ENCODE measurements around the gene SYPL2. TPM values are rescaled to one million over a fixed set of nuclear protein-coding genes. Genes with fewer than 3 reads are reported as not detected.

SYPL2 gene
- total RNA-seq (not detected), polyA plus RNA-seq (under 1 TPM in 1 of 2 donors, not detected in 1; 0.43 TPM), total RNA-seq (not detected)

GRCh38 chr1:109466452-109467300 is at the start of gene SYPL2:
TSS of gene SYPL2 (plus strand) at chr1:109466546. CDS start at chr1:109466844, 298 bp downstream.
- CTCF ChIA-PET = no interaction called here
- peak within 1 kb of the TSS in 3 of 9 donors; percentile 31 to 73 (median 67) for H3K27ac Mint-ChIP-seq

DNA sequence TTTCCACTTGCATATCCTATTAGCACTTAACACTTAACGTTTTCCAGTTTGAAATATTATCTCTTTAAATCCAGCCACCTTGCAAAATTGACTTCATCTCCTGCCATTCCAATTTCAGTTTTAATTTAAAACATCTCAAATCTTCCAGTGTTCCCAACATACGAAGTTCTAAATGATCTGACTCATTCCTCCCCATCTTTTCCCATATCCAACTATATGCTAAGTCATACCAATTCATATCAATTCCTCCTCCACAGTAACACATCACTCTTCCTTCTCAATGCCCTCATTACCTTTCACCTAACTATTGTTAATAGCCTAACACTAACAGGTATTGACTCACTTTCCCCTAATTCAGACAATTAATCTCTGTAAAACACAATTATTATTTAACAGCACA is 42.8 kb upstream of the SYPL2 start:
- Mint-ChIP-seq H3K27me3 (no peaks in the 10 kb centered on the region), H3K36me3 (peaks cover 0 to 23% (median 5%) of the 10 kb centered on the region in 5 donors), H3K4me1 (peaks cover 32 to 51% (median 40%) of the 10 kb centered on the region in 7 donors), H3K9me3 (no peaks in the 10 kb centered on the region), H3K27ac (peak overlapping the region; percentile 80 to 99 (median 98)), H3K4me3 (peak overlapping the region in 8 of 10 donors; percentile 1 to 98 (median 30))
- intact Hi-C loops (cut with micrococcal nuclease) = loop anchor here in 1 of 2 donors (10.0 kb wide), 1 partner anchor 459 kb away; the partner anchor contains the start of gene CLCC1
- DNase-seq (no peak), ATAC-seq (no peak)
- Histone ChIP-seq H3K27me3 (ENCODE audit: control insufficient read depth in 2 of 2, insufficient read depth in 2 of 2, low read length in 2 of 2) (no peaks in the 10 kb centered on the region), H3K9me3 (ENCODE audit: control insufficient read depth in 2 of 3, low read length in 3 of 3) (no peaks in the 10 kb centered on the region), H3K4me1 (ENCODE audit: control insufficient read depth in 2 of 2, insufficient read depth in 2 of 2, low read length in 2 of 2) (peaks cover 29 to 31% of the 10 kb centered on the region in 2 donors), H3K36me3 (ENCODE audit: control insufficient read depth in 2 of 3, insufficient read depth in 3 of 3, low read length in 3 of 3) (peaks cover 0 to 21% (median 17%) of the 10 kb centered on the region in 3 experiments), H3K27ac (ENCODE audit: low read depth, low read length) (peak overlapping the region; percentile 63), H3K4me3 (ENCODE audit: low read length) (no peak overlapping the region)
- CTCF ChIA-PET = interaction anchor here (0.7 to 1.2 kb wide), 2 partner anchors 109 to 354 kb away, joined by 4 to 5 read pairs; no protein-coding TSS in a partner anchor
- POLR2A ChIA-PET = no interaction called here

More at GRCh38 chr1:109466452-109467300, at the start of gene SYPL2:
- Histone ChIP-seq H3K4me3 (ENCODE audit: low read length) (peak within 1 kb of the TSS; percentile 44), H3K27ac (ENCODE audit: low read depth, low read length) (no peak within 1 kb of the TSS), H3K9me3 (ENCODE audit: control insufficient read depth in 2 of 3, low read length in 3 of 3) (no peaks in the 10 kb centered on the region), H3K36me3 (ENCODE audit: control insufficient read depth in 2 of 3, insufficient read depth in 3 of 3, low read length in 3 of 3) (no peaks in the 10 kb centered on the region), H3K4me1 (ENCODE audit: control insufficient read depth in 2 of 2, insufficient read depth in 2 of 2, low read length in 2 of 2) (peaks cover 0 to 3% of the 10 kb centered on the region in 2 donors), H3K27me3 (ENCODE audit: control insufficient read depth in 2 of 2, insufficient read depth in 2 of 2, low read length in 2 of 2) (peaks cover 11 to 16% of the 10 kb centered on the region in 2 donors)
- DNase-seq (peak in 1 of 9 donors; percentile 8), ATAC-seq (peak; percentile 40)
- H3K27me3 Mint-ChIP-seq = peaks cover 68 to 90% (median 78%) of the 10 kb centered on the region in 5 donors
- POLR2A ChIA-PET = no interaction called here
- peaks cover 0 to 11% (median 7%) of the 10 kb centered on the region in 7 donors for H3K4me1 Mint-ChIP-seq
- intact Hi-C loops (cut with micrococcal nuclease) = loop anchor here (5.0 kb wide), 1 partner anchor 39 kb away; the partner anchor contains the start of gene PSMA5 (in 2 of the 2)
- H3K36me3 Mint-ChIP-seq = no peaks in the 10 kb centered on the region
- no peaks in the 10 kb centered on the region for H3K9me3 Mint-ChIP-seq
- H3K4me3 Mint-ChIP-seq = peak within 1 kb of the TSS; percentile 45 to 89 (median 84)

- Histone ChIP-seq H3K36me3 (ENCODE audit: control insufficient read depth in 2 of 3, insufficient read depth in 3 of 3, low read length in 3 of 3) (peaks cover 0 to 8% (median 8%) of the 10 kb centered on the region in 3 experiments), H3K27me3 (ENCODE audit: control insufficient read depth in 2 of 2, insufficient read depth in 2 of 2, low read length in 2 of 2) (no peaks in the 10 kb centered on the region), H3K9me3 (ENCODE audit: control insufficient read depth in 2 of 3, low read length in 3 of 3) (no peaks in the 10 kb centered on the region), H3K4me3 (ENCODE audit: low read length) (peak overlapping the region; percentile 77), H3K4me1 (ENCODE audit: control insufficient read depth in 2 of 2, insufficient read depth in 2 of 2, low read length in 2 of 2) (peaks cover 29 to 31% of the 10 kb centered on the region in 2 donors), H3K27ac (ENCODE audit: low read depth, low read length) (peak overlapping the region; percentile 91)
- Mint-ChIP-seq H3K27ac (peak overlapping the region; percentile 80 to 99 (median 98)), H3K9me3 (no peaks in the 10 kb centered on the region), H3K27me3 (no peaks in the 10 kb centered on the region), H3K4me3 (peak overlapping the region; percentile 95 to 99 (median 98)), H3K4me1 (peaks cover 31 to 46% (median 37%) of the 10 kb centered on the region in 7 donors), H3K36me3 (peaks cover 0 to 20% (median 5%) of the 10 kb centered on the region in 5 donors)
- DNase-seq = peak in 8 of 9 donors; percentile 39 to 77 (median 70)
- intact Hi-C loops (cut with micrococcal nuclease) = loop anchor here (1.0 to 10.0 kb wide), 21 partner anchors 21 to 982 kb away; partner anchors contain the start of genes ATXN7L2 (in 2 of the 2), CLCC1 (in 2 of the 2), GNAI3 (in 2 of the 2) and PSRC1 (in 2 of the 2)
- POLR2A ChIA-PET = interaction anchor here (0.5 to 4.1 kb wide), 13 partner anchors 57 to 764 kb away, joined by 3 to 34 read pairs (median 5); partner anchors contain the start of genes ATXN7L2, CYB561D1, GNAI3 and PSRC1
- ATAC-seq = peak; percentile 54
- CTCF ChIA-PET = interaction anchor here (0.5 to 1.7 kb wide), 9 partner anchors 23 to 668 kb away, joined by 3 to 5 read pairs (median 4); partner anchors contain the start of gene CYB561D1
Measured at GRCh38 chr1:109425391-109426280, 40.7 kb upstream of the SYPL2 start.

- DNase-seq (peak; percentile 73 to 97 (median 95)), ATAC-seq (peak; percentile 96)
- Histone ChIP-seq H3K27me3 (ENCODE audit: control insufficient read depth in 2 of 2, insufficient read depth in 2 of 2, low read length in 2 of 2) (no peaks in the 10 kb centered on the region), H3K4me3 (ENCODE audit: low read length) (peak within 1 kb of the TSS; percentile 77), H3K4me1 (ENCODE audit: control insufficient read depth in 2 of 2, insufficient read depth in 2 of 2, low read length in 2 of 2) (peaks cover 27 to 29% of the 10 kb centered on the region in 2 donors), H3K36me3 (ENCODE audit: control insufficient read depth in 2 of 3, insufficient read depth in 3 of 3, low read length in 3 of 3) (no peaks in the 10 kb centered on the region), H3K27ac (ENCODE audit: low read depth, low read length) (peak within 1 kb of the TSS; percentile 91), H3K9me3 (ENCODE audit: control insufficient read depth in 2 of 3, low read length in 3 of 3) (no peaks in the 10 kb centered on the region)
- Mint-ChIP-seq H3K4me3 (peak within 1 kb of the TSS; percentile 95 to 99 (median 98)), H3K9me3 (no peaks in the 10 kb centered on the region), H3K27me3 (no peaks in the 10 kb centered on the region), H3K4me1 (peaks cover 29 to 46% (median 34%) of the 10 kb centered on the region in 7 donors), H3K27ac (peak within 1 kb of the TSS; percentile 80 to 99 (median 98)), H3K36me3 (peaks cover 0 to 20% (median 5%) of the 10 kb centered on the region in 5 donors)
- POLR2A ChIA-PET = interaction anchor here (0.5 to 4.1 kb wide), 11 partner anchors 56 to 757 kb away, joined by 3 to 34 read pairs (median 5); partner anchors contain the start of genes ATXN7L2, CYB561D1, GNAI3 and PSRC1
- intact Hi-C loops (cut with micrococcal nuclease) = loop anchor here (1.0 to 10.0 kb wide), 19 partner anchors 27 to 981 kb away; partner anchors contain the start of genes ATXN7L2 (in 2 of the 2), CLCC1 (in 2 of the 2), GNAI3 (in 2 of the 2) and SYPL2 (in 2 of the 2)
- CTCF ChIA-PET = interaction anchor here (0.5 to 1.7 kb wide), 4 partner anchors 64 to 667 kb away, joined by 3 to 5 read pairs (median 4); no protein-coding TSS in a partner anchor
Measured at GRCh38 chr1:109426281-109427170, 39.8 kb upstream of the SYPL2 start, which contains the start of gene PSMA5. TSS of gene PSMA5 (minus strand) at chr1:109426448. CDS start at chr1:109426330, 118 bp downstream.

GRCh38 chr1:109427171-109427467 is 39.2 kb upstream of the SYPL2 start:
- ChIA-PET POLR2A (interaction anchor here (0.6 to 4.1 kb wide), 5 partner anchors 56 to 757 kb away, joined by 3 to 34 read pairs (median 3); partner anchors contain the start of genes ATXN7L2 and SARS1), CTCF (no interaction called here)
- H3K4me1 Mint-ChIP-seq = peaks cover 25 to 41% (median 30%) of the 10 kb centered on the region in 7 donors
- H3K9me3 Mint-ChIP-seq = no peaks in the 10 kb centered on the region
- Histone ChIP-seq H3K27me3 (ENCODE audit: control insufficient read depth in 2 of 2, insufficient read depth in 2 of 2, low read length in 2 of 2) (no peaks in the 10 kb centered on the region), H3K36me3 (ENCODE audit: control insufficient read depth in 2 of 3, insufficient read depth in 3 of 3, low read length in 3 of 3) (no peaks in the 10 kb centered on the region), H3K4me1 (ENCODE audit: control insufficient read depth in 2 of 2, insufficient read depth in 2 of 2, low read length in 2 of 2) (peaks cover 25 to 26% of the 10 kb centered on the region in 2 donors), H3K4me3 (ENCODE audit: low read length) (peak overlapping the region; percentile 77), H3K27ac (ENCODE audit: low read depth, low read length) (peak overlapping the region; percentile 91), H3K9me3 (ENCODE audit: control insufficient read depth in 2 of 3, low read length in 3 of 3) (no peaks in the 10 kb centered on the region)
- H3K4me3 Mint-ChIP-seq = peak overlapping the region; percentile 95 to 99 (median 98)
- intact Hi-C loops (cut with micrococcal nuclease) = loop anchor here (2.0 to 10.0 kb wide), 7 partner anchors 40 to 980 kb away; partner anchors contain the start of genes CLCC1 (in 2 of the 2), SYPL2 (in 2 of the 2), LAMTOR5 (in 1 of the 2) and PRPF38B (in 1 of the 2)
- H3K36me3 Mint-ChIP-seq = peaks cover 0 to 16% (median 5%) of the 10 kb centered on the region in 5 donors
- H3K27me3 Mint-ChIP-seq = no peaks in the 10 kb centered on the region
- H3K27ac Mint-ChIP-seq = peak overlapping the region; percentile 80 to 99 (median 98)
- DNase-seq = peak in 1 of 9 donors; percentile 5
- no peak for ATAC-seq

Measured in naive thymus-derived CD4-positive, alpha-beta T cell (primary cell).